ENCODE measurements around the gene KRTAP16-1.
A peak's percentile ranks its signal among the peaks of the same experiment; 100 is the strongest.

Gene KRTAP16-1

GRCh38 chr17:41328207-41328606 lies 19.1 kb upstream of the KRTAP16-1 start:
- no peak for DNase-seq

GRCh38 chr17:41327411-41328120 lies 18.5 kb upstream of the KRTAP16-1 start:
- DNase-seq, result no peak

- no peak for DNase-seq
These were observed 17.4 kb upstream of the KRTAP16-1 start for GRCh38 chr17:41326173-41327145.

- DNase-seq, result no peak
These were observed 16.5 kb upstream of the KRTAP16-1 start for GRCh38 chr17:41325611-41326010.

- DNase-seq, result no peak
These were observed 16.0 kb upstream of the KRTAP16-1 start for GRCh38 chr17:41325126-41325525.

GRCh38 chr17:41324180-41325075 lies 15.3 kb upstream of the KRTAP16-1 start:
- peak; percentile 21 for DNase-seq

GRCh38 chr17:41322903-41323895 lies 14.1 kb upstream of the KRTAP16-1 start:
- peak; percentile 12 for DNase-seq

GRCh38 chr17:41322094-41322902 lies 13.2 kb upstream of the KRTAP16-1 start:
- peak; percentile 75 for DNase-seq

GRCh38 chr17:41318231-41318630 lies 9.1 kb upstream of the KRTAP16-1 start:
- DNase-seq, result no peak

GRCh38 chr17:41315814-41316445 lies 6.8 kb upstream of the KRTAP16-1 start:
- no peak for DNase-seq

GRCh38 chr17:41315204-41315794 lies 6.2 kb upstream of the KRTAP16-1 start, which contains the start of gene KRTAP17-1:
Gene KRTAP17-1 (minus strand): TSS chr17:41315710. CDS start chr17:41315650, 60 bp downstream.
- DNase-seq, result no peak

GRCh38 chr17:41311111-41311510 lies 2.0 kb upstream of the KRTAP16-1 start:
- DNase-seq, result no peak

- DNase-seq, result no peak
These were observed 725 bp downstream of the KRTAP16-1 start for GRCh38 chr17:41308251-41308917.

- DNase-seq, result no peak
These were observed 1.5 kb downstream of the KRTAP16-1 start for GRCh38 chr17:41307647-41308046.

GRCh38 chr17:41304091-41304490 lies 5.0 kb downstream of the KRTAP16-1 start:
- DNase-seq, result no peak

- DNase-seq, result no peak
These were observed 6.1 kb downstream of the KRTAP16-1 start for GRCh38 chr17:41302981-41303380.

GRCh38 chr17:41301916-41302901 lies 6.9 kb downstream of the KRTAP16-1 start, which contains the start of gene KRTAP29-1:
Gene KRTAP29-1 (minus strand): TSS chr17:41302851. CDS start chr17:41302851, 0 bp downstream.
- no peak for DNase-seq

Measured in EL (cell line).